Aorta (tissue), 5 donors: Measurements from ENCODE around the gene RER1. TPM values are rescaled to one million over a fixed set of nuclear protein-coding genes. Genes with fewer than 3 reads are reported as not detected.

Experiments
- ATAC-seq: fragments of 200-7000 bp; cut with Tn5 transposase; one replicate; pipeline ENCODE4 v1.9.1; 2022; ENCODE audit warnings: moderate library complexity; ENCODE audit not compliant: low FRiP score
- DNase-seq, 2 donors: peaks; one replicate each; pipeline ENCODE4 v3.0.0-alpha.2; 2020
- H3K27ac ChIP-seq, 2 donors: one replicate each; pipeline ENCODE4 v1.5.1; 2013; ENCODE audit warnings: low read length in 2 of 2, mild to moderate bottlenecking in 2 of 2, moderate library complexity in 2 of 2, control low read depth in 1 of 2, inconsistent platforms in 1 of 2, low read depth in 1 of 2
- H3K27me3 ChIP-seq, 2 donors: one replicate each; pipeline ENCODE4 v1.6.1; 2013; ENCODE audit warnings: control low read depth in 1 of 2, low read length in 1 of 2, mild to moderate bottlenecking in 1 of 2, moderate library complexity in 1 of 2; ENCODE audit not compliant: insufficient read depth in 2 of 2, control insufficient read depth in 1 of 2
- H3K36me3 ChIP-seq, 2 donors: one replicate each; pipeline ENCODE4 v1.6.1; 2013; ENCODE audit warnings: control low read depth in 1 of 2, low read length in 1 of 2, mild to moderate bottlenecking in 1 of 2; ENCODE audit not compliant: insufficient read depth in 2 of 2, control insufficient read depth in 1 of 2
- H3K4me1 ChIP-seq, 2 donors: one replicate each; pipeline ENCODE4 v1.6.1; 2013; ENCODE audit warnings: low read length in 2 of 2, control low read depth in 1 of 2, mild to moderate bottlenecking in 1 of 2, moderate library complexity in 1 of 2; ENCODE audit not compliant: insufficient read depth in 2 of 2, control insufficient read depth in 1 of 2
- H3K4me3 ChIP-seq, 2 donors: one replicate each; pipeline ENCODE4 v1.5.1; 2013; ENCODE audit warnings: low read length in 2 of 2, control low read depth in 1 of 2, mild to moderate bottlenecking in 1 of 2
- H3K9me3 ChIP-seq: one replicate; pipeline ENCODE4 v1.6.1; 2013; ENCODE audit warnings: mild to moderate bottlenecking, low read length; ENCODE audit not compliant: control insufficient read depth
- WGBS, 2 donors: extraction: QIAGEN DNeasy Blood & Tissue Kit; methylation state at CpG; one replicate each; pipeline ENCODE4 v1.1.7; 2013; 5-methylcytosine and 5-hydroxymethylcytosine counted together
- intact Hi-C, 2 donors: fragments of 100-400 bp; cut with DNase I; formaldehyde crosslinking; loops; one replicate each; pipeline versions ENCODE4 v1.14.2 to v1.15.0; 2022
- polyA plus RNA-seq, 2 donors: library from polyadenylated mRNA; stranded (reverse); fragments of 200-250 nt; gene quantifications; one replicate each; pipeline ENCODE4 v1.2.3, GENCODE V29; 2013
- total RNA-seq, 2 donors: library from RNA; stranded (reverse); fragmentation: NEBNext Ultra II Directional; extraction: Animal tissue kit (Norgen Biotek cat#: 25700); gene quantifications; one replicate each; pipeline ENCODE4 v1.2.1, GENCODE V29; 2021
- donor health status: healthy with polysubstance abuse.
- donor health status: Bipolar disorder and iron deficiency.
- donor health status: DM: no; HTN: no; CAD: no.
- donor health status: DM: no; HTN: no; CAD: no.
- donor health status: DM: yes; HTN: yes; CAD: no.

Gene RER1
- total and polyA plus RNA-seq, 4 donors: 41.1 to 99.8 (median 83.4) TPM

DNA sequence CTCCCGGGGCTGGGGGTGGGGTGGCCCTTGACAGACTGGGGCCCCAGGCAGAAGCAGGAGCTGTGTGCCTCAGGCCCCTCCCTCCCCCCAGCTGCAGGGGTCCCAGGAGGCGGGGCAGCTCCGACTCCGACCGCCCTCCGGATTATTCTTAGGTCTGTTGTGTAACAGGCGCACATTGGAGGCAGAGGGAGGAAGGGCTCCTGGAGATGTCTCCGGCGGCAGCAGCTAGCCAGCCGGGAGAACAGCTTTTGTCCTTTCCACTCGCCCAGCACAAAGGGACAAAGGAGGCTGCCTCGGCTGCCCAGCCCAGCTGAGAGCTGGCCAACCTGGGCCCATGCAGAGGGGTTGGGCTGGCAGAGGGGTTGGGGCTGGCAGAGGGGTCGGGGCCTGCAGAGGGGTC lies 54.8 kb downstream of the RER1 start:
- WGBS, 2 donors: 11 to 12% methylated on average over 13 of the region's 13 CpGs
- Histone ChIP-seq H3K9me3 (no peaks in the 10 kb centered on the region), H3K36me3 (no peaks in the 10 kb centered on the region), H3K4me3 (no peak overlapping the region), H3K27me3 (no peaks in the 10 kb centered on the region), H3K4me1 (no peaks in the 10 kb centered on the region), H3K27ac (no peak overlapping the region)
- DNase-seq (no peak), ATAC-seq (no peak)
- intact Hi-C loops: no loop called here

DNA sequence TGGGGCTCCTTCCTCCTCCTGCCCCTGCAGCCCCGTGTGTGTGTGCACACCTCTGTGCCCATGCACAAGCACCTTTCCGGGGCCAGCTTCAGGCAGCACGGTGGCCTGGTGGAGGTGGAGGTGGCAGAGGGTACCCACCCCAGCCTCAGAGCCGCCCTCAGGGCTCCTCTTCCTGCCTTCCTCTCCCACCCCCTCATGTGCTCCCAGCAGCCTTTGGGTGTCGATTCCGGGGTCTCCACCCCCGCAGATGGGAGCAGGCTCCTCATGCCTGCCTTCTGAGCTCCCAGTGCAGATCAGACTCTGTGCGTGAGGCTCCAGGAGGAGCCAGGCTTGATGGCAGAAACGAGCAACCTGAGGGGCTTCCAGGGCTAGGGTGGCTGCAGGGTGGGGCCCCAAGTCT lies 55.2 kb downstream of the RER1 start:
- H3K27ac ChIP-seq: no peak overlapping the region
- no peaks in the 10 kb centered on the region for H3K4me1 ChIP-seq
- H3K4me3 ChIP-seq: no peak overlapping the region
- 42 to 48% methylated on average over 9 of the region's 9 CpGs for WGBS, 2 donors
- H3K36me3 ChIP-seq: no peaks in the 10 kb centered on the region
- ATAC-seq (no peak), DNase-seq (no peak)
- H3K9me3 ChIP-seq: no peaks in the 10 kb centered on the region
- intact Hi-C loops: no loop called here
- H3K27me3 ChIP-seq: no peaks in the 10 kb centered on the region

DNA sequence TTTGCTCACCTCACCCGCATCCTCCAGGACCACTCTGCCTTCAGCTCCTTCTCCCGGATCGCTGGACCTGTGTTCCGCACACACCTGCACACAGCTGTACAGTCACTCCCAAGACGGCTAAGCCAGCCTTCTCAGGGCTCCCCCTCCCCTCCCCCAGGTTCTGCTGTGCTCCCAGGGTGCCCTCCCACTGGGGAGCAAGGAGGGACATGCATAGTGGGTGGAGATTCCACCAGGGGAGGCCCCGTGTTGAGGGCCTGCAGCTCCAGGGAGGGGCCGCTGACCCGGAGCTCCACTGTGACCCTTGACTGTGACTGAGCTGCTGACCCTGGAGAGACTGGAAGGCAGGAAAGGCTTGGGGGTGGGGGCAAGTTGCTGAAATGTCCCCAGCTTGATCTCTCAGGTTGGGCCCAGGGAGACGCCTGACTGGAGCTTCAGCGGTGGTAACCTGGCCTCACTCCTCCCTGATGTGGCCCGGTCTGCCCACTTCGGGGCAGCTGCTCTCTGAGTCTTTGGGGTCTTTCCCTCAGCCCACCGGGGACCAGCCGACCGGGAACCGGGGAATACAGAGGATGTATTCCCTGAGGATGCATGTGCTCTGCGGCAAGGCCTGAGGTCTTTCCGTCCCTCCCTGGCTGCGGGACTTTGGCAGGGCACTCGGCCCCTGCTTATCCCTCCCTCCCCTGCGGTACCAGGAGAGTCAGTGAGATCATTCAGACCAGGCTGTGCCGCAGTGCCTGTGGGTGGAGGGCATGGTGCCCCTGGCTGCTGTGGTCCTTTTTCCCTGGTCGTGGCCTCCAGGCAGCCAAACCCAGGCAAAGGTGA lies 55.8 kb downstream of the RER1 start:
- H3K4me3 ChIP-seq: no peak overlapping the region
- whole genome bisulfite sequencing, 2 donors: 50 to 55% methylated on average over 23 of the region's 23 CpGs
- ATAC-seq (no peak), DNase-seq (no peak)
- H3K36me3 ChIP-seq: no peaks in the 10 kb centered on the region
- no peaks in the 10 kb centered on the region for H3K9me3 ChIP-seq
- intact Hi-C loops: no loop called here
- no peak overlapping the region for H3K27ac ChIP-seq
- no peaks in the 10 kb centered on the region for H3K27me3 ChIP-seq
- no peaks in the 10 kb centered on the region for H3K4me1 ChIP-seq

DNA sequence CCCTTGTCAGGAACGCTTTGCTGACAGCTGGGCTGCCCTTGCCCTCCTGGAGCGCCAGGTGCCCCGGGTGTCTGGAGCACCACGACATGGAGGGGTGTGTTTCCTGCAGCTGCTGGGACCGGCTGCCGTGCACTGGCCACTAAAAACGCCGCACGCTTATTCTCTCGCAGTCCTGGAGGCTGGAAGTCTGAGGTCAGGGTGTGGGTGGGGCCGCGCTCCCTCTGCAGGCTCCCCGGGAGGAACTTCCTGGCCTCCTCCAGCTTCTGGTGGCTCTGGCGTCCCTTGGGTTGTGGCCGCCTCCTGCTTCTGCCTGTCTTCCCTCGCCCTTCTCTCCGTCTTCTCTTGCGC lies 56.4 kb downstream of the RER1 start:
- Histone ChIP-seq H3K27ac (no peak overlapping the region), H3K9me3 (no peaks in the 10 kb centered on the region), H3K4me1 (no peaks in the 10 kb centered on the region), H3K36me3 (no peaks in the 10 kb centered on the region), H3K4me3 (no peak overlapping the region), H3K27me3 (no peaks in the 10 kb centered on the region)
- WGBS, 2 donors: 65 to 66% methylated on average over 11 to 18 of the region's 18 CpGs
- intact Hi-C loops: no loop called here
- DNase-seq: no peak
- no peak for ATAC-seq

DNA sequence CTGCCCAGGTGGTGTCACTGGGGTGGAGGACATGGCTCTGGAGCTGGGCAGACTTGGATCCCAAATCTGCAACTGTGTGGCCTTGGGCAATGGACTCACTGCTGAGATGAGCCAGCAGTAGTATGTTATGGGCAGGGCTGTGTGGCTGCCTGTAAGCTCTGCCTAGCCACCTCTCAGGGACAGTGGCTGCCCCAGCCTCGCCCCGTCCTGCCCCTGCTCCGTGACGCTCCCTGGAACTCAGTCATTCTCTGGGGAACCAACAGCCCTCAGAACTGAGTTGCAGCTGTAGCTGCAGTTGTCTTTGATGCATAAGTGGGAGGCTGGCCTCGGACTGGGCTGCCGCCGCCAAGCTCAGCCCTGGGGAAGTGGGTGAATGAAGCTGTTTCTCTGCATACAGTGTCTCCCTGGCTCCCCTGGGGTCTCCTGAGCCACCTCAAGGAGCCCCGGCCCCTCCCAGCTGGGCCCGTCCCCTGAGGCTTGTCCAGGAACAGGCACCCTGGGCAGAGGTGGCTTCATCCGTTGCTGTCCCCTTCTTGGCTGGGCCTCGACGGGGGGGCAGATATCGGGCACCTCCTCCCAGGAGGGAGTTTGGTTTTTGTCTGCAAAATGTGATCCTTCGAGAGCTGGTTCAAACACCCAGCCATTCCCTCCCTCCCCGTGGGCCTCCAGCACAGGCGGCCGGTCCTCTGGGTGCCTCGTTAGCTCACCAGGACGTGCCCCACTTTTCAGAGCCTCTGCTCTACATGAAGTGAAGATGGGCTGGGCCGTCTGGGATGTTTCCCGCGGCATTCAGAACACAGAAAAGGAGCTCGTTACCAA lies 58.2 kb downstream of the RER1 start:
- Histone ChIP-seq H3K27me3 (no peaks in the 10 kb centered on the region), H3K36me3 (no peaks in the 10 kb centered on the region), H3K4me3 (no peak overlapping the region), H3K27ac (no peak overlapping the region), H3K4me1 (no peaks in the 10 kb centered on the region), H3K9me3 (no peaks in the 10 kb centered on the region)
- intact Hi-C loops: no loop called here
- ATAC-seq (no peak), DNase-seq (no peak)
- 58 to 69% methylated on average over 23 of the region's 23 CpGs for WGBS, 2 donors

DNA sequence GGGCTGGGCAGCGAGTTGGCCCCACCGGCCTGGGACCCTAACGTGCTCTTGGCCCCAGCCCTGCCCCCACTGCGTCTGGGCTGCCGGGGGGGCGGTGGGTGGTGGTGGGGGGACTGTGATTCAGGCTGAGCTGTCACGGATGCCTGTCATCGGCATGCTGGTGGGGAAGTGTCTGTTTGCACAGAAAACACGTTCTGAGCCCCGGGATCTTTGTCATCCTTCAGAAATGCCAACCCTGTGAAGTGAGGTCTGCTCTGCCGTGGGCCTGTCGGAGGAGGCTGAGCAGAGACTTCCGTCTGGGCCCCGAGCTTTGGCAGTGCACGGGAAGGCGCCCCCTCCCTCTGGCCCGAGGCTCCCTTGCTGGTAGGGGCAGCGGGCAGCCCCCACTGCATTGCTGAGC lies 60.1 kb downstream of the RER1 start:
- DNase-seq (no peak), ATAC-seq (no peak)
- Histone ChIP-seq H3K27ac (no peak overlapping the region), H3K9me3 (no peaks in the 10 kb centered on the region), H3K4me1 (no peaks in the 10 kb centered on the region), H3K27me3 (no peaks in the 10 kb centered on the region), H3K4me3 (no peak overlapping the region), H3K36me3 (no peaks in the 10 kb centered on the region)
- 3 to 5% methylated on average over 17 to 18 of the region's 18 CpGs for WGBS, 2 donors
- intact Hi-C loops: no loop called here

DNA sequence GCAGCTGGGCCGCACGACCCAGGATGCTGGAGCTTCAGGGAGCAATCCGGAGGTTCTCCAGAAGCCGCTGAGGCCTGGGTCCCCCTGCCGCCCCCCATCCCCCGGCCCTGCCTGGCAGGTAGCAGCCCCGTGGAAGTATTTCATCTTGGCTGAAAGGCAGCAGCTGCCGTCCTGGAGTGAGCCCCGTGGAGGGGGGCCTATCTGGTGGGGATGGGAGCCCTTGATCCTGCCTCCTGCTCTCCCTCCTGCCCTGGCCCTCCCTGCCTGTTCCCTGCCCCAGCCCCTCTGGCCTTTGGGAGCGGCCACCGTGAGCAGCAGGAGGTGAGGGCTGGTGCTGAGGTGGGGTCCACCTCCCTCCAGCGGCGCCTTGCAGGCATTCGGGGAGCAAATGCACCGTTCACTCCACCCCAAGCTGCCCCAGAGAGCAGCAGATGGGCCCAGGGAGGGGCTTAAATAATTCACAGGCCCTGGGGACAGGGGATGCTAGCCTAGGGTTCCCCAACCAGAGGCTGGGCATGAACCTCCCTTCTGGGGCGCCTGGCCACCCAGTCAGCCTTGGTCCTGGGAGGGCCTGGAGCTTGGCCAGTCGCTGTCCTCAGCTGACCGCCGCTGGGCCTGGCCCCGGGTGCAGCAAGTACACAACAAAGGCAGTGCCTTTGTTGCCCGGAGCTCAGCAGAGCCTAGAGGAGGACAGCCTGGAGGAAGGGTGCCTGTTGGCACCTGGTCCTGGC lies 60.7 kb downstream of the RER1 start:
- no peak overlapping the region for H3K4me3 ChIP-seq
- 37 to 48% methylated on average over 20 to 21 of the region's 21 CpGs for WGBS, 2 donors
- H3K27me3 ChIP-seq: no peaks in the 10 kb centered on the region
- H3K9me3 ChIP-seq: no peaks in the 10 kb centered on the region
- no peak for DNase-seq
- H3K36me3 ChIP-seq: no peaks in the 10 kb centered on the region
- no peak for ATAC-seq
- intact Hi-C loops: no loop called here
- no peak overlapping the region for H3K27ac ChIP-seq
- no peaks in the 10 kb centered on the region for H3K4me1 ChIP-seq

DNA sequence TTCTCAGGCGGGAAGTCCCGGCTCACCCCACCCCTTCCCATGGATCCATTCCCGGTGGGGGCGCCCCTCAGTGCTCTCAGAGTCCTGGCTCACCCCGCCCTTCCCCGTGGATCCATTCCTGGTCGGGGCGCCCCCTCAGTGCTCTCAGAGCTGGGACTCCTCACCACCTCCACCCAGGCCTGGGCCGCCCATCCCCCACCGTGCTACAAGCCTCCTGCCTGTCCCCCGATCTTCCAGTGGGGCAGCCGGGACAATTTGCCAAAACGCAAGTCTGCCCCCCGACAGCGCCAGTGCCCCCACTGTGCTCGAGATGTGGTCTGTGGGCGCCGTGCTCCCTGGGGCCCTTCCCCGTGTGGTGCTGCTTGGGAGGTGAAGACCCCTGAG lies 61.3 kb downstream of the RER1 start:
- intact Hi-C loops: no loop called here
- no peaks in the 10 kb centered on the region for H3K9me3 ChIP-seq
- no peak overlapping the region for H3K4me3 ChIP-seq
- H3K27me3 ChIP-seq: no peaks in the 10 kb centered on the region
- 77 to 81% methylated on average over 19 of the region's 19 CpGs for WGBS, 2 donors
- DNase-seq: no peak
- H3K27ac ChIP-seq: no peak overlapping the region
- no peaks in the 10 kb centered on the region for H3K36me3 ChIP-seq
- no peaks in the 10 kb centered on the region for H3K4me1 ChIP-seq
- ATAC-seq: no peak
